ENCODE measurements around the gene RGCC.

DNA sequence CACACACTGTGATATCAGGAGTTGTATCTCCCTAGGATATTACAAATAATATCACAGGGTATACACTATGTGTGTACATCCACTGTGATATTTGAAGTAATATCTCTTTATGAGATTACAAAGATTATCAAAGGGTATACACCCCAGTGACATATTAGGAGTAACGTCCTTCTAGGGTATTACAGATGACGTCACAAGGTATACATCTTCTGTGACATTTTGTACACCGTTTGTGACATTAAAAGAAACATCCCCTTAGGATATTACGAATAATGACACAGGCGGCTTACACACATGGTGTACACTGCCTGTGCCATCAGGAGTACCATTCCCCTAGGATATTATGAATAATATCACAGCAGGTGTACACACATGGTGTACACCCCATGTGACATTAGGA lies 13.4 kb upstream of the RGCC start:
- TF ChIP-seq, protein P1, sequence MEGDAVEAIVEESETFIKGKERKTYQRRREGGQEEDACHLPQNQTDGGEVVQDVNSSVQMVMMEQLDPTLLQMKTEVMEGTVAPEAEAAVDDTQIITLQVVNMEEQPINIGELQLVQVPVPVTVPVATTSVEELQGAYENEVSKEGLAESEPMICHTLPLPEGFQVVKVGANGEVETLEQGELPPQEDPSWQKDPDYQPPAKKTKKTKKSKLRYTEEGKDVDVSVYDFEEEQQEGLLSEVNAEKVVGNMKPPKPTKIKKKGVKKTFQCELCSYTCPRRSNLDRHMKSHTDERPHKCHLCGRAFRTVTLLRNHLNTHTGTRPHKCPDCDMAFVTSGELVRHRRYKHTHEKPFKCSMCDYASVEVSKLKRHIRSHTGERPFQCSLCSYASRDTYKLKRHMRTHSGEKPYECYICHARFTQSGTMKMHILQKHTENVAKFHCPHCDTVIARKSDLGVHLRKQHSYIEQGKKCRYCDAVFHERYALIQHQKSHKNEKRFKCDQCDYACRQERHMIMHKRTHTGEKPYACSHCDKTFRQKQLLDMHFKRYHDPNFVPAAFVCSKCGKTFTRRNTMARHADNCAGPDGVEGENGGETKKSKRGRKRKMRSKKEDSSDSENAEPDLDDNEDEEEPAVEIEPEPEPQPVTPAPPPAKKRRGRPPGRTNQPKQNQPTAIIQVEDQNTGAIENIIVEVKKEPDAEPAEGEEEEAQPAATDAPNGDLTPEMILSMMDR (IDR thresholded peaks at IDR 0.05), result no peak
- TF ChIP-seq EP300 (IDR thresholded peaks at IDR 0.05), result no peak

All from stomach (tissue), 4 donors.